GM12878 (cell line): ENCODE data around the gene NHSL1. TPM values are rescaled to one million over a fixed set of nuclear protein-coding genes. Genes with fewer than 3 reads are reported as not detected.

ENCODE experiments used
- ATAC-seq: fragments of 200-7000 bp; cut with Tn5 transposase; 3 replicates; pipeline ENCODE4 v1.9.1; 2020; ENCODE audit warnings: mild to moderate bottlenecking, moderate library complexity
- BruUV-seq: library from RNA; stranded (reverse); fragments of 400-500 nt; replicated peaks from 2 replicates; lab custom pipeline; 2021; lab: Mats Ljungman, UMichigan
- CTCF ChIA-PET: fragments of 300-600 bp; sonication (Branson Sonifier 250); formaldehyde crosslinking; extraction: SDS; loops from one replicate; lab custom pipeline; 2021; ENCODE audit warnings: inconsistent platforms; lab: Yijun Ruan, JAX
- POLR2A ChIA-PET: fragments of 350-600 bp; formaldehyde crosslinking; extraction: SDS; loops from one replicate; lab custom pipeline; 2021; ENCODE audit warnings: inconsistent platforms; lab: Charles Lee
- RAD21 ChIA-PET: fragments of 300-600 bp; sonication (Branson Sonifier 250); formaldehyde crosslinking; loops from one replicate; lab custom pipeline; 2023; ENCODE audit warnings: antibody characterized with exemption; ENCODE audit not compliant: unreplicated experiment; lab: Charles Lee
- SMC1A ChIA-PET: fragments of 300-600 bp; sonication (Branson Sonifier 250); formaldehyde crosslinking; loops from one replicate; lab custom pipeline; 2023; ENCODE audit not compliant: unreplicated experiment, uncharacterized antibody; lab: Charles Lee
- DNase-seq: peaks from one replicate; pipeline ENCODE4 v3.0.0-alpha.2; 2011; ENCODE audit warnings: low read depth, low spot score
- FAIRE-seq: peaks from 3 replicates; lab custom pipeline; 2011; peaks lifted over from hg19 to GRCh38; lab: Jason Lieb, UNC
- H2AFZ ChIP-seq: 2 replicates; pipeline ENCODE4 v1.6.0; 2011; ENCODE audit warnings: low read depth, low read length, control low read depth; ENCODE audit not compliant: control insufficient read depth
- H3K27ac ChIP-seq: 2 replicates; pipeline ENCODE4 v1.5.1; 2011; ENCODE audit warnings: control low read depth; ENCODE audit not compliant: control insufficient read depth, insufficient read depth
- H3K27me3 ChIP-seq, 2 experiments: replicated peaks in 1 of 2; 2 replicates each; pipeline versions ENCODE4 v1.6.0 to v1.6.1; 2011; ENCODE audit warnings: low read length in 1 of 2; ENCODE audit not compliant: control insufficient read depth in 2 of 2, insufficient read depth in 2 of 2
- H3K36me3 ChIP-seq, 2 experiments: 2 replicates each; pipeline ENCODE4 v1.5.1; 2011; ENCODE audit warnings: low read length in 1 of 2; ENCODE audit not compliant: control insufficient read depth in 2 of 2, insufficient read depth in 2 of 2
- H3K4me1 ChIP-seq: 2 replicates; pipeline ENCODE4 v1.6.1; 2011; ENCODE audit warnings: mild to moderate bottlenecking, low read length, moderate library complexity, mixed read lengths; ENCODE audit not compliant: control insufficient read depth, insufficient read depth
- H3K4me2 ChIP-seq: 2 replicates; pipeline ENCODE4 v1.6.0; 2011; ENCODE audit warnings: control low read depth; ENCODE audit not compliant: control insufficient read depth, insufficient read depth
- H3K4me3 ChIP-seq: fragments of 200-600 bp; sonication (generic); 2 replicates; pipeline ENCODE4 v1.5.1; 2016
- H3K79me2 ChIP-seq: 2 replicates; pipeline ENCODE4 v1.6.0; 2011; ENCODE audit warnings: low read length; ENCODE audit not compliant: control insufficient read depth, insufficient read depth
- H3K9ac ChIP-seq: 2 replicates; pipeline ENCODE4 v1.8.0; 2011; ENCODE audit warnings: low read length, control low read depth, mixed read lengths; ENCODE audit not compliant: control insufficient read depth, insufficient read depth
- H3K9me3 ChIP-seq: replicated peaks from 3 replicates; pipeline ENCODE4 v1.5.1; 2011; ENCODE audit warnings: mild to moderate bottlenecking, low read length; ENCODE audit not compliant: control insufficient read depth, insufficient read depth
- H4K20me1 ChIP-seq: 2 replicates; pipeline ENCODE4 v1.6.0; 2011; ENCODE audit not compliant: control insufficient read depth, insufficient read depth
- DPF2 ChIP-seq: fragments of 450-650 bp; IDR thresholded peaks from 2 replicates; pipeline ENCODE4 v1.6.1; 2017; ENCODE audit warnings: mild to moderate bottlenecking
- EZH2 ChIP-seq: IDR thresholded peaks from 2 replicates; pipeline ENCODE4 v1.6.1; 2012; ENCODE audit warnings: low read depth, mild to moderate bottlenecking, control low read depth, inconsistent platforms, low read length, borderline replicate concordance; ENCODE audit not compliant: control insufficient read depth
- FOS ChIP-seq: IDR thresholded peaks from 3 replicates; pipeline ENCODE4 v1.6.1; 2011; ENCODE audit warnings: borderline replicate concordance; ENCODE audit not compliant: insufficient read length; ENCODE audit errors: extremely low read depth
- FOXK2 ChIP-seq: fragments of 450-650 bp; IDR thresholded peaks from 2 replicates; pipeline ENCODE4 v1.6.1; 2017; ENCODE audit warnings: mild to moderate bottlenecking, moderate library complexity
- GATAD2B ChIP-seq: fragments of 450-650 bp; conservative IDR thresholded peaks from 2 replicates; pipeline ENCODE4 v1.6.1; 2017; ENCODE audit warnings: low read depth, mild to moderate bottlenecking, moderate library complexity
- HCFC1 ChIP-seq: fragments of 150-350 bp; IDR thresholded peaks from 2 replicates; pipeline ENCODE4 v1.6.1; 2014; ENCODE audit warnings: low read length
- KDM1A ChIP-seq: fragments of 200-600 bp; sonication (generic); IDR thresholded peaks from 2 replicates; pipeline ENCODE4 v1.6.1; 2016; ENCODE audit warnings: borderline replicate concordance
- PAX8 ChIP-seq: fragments of 450-650 bp; IDR thresholded peaks from 2 replicates; pipeline ENCODE4 v1.6.1; 2017; ENCODE audit warnings: mild to moderate bottlenecking, moderate library complexity
- POLR2A ChIP-seq: IDR thresholded peaks from 2 replicates; pipeline ENCODE4 v1.6.1; 2011; ENCODE audit warnings: low read depth, mild to moderate bottlenecking, low read length
- SPI1 ChIP-seq: IDR thresholded peaks from 2 replicates; pipeline ENCODE4 v1.6.1; 2011; ENCODE audit warnings: low read depth, mild to moderate bottlenecking, low read length, moderate library complexity, borderline replicate concordance; ENCODE audit not compliant: insufficient read depth
- SUPT20H ChIP-seq: IDR thresholded peaks from 2 replicates; pipeline ENCODE4 v1.6.1; 2011; ENCODE audit warnings: low read depth, mild to moderate bottlenecking, low read length, moderate library complexity, borderline replicate concordance; ENCODE audit not compliant: control insufficient read depth
- TARDBP ChIP-seq: IDR thresholded peaks from 2 replicates; pipeline ENCODE4 v1.6.1; 2016; ENCODE audit warnings: borderline replicate concordance
- ZNF384 ChIP-seq: IDR thresholded peaks from 2 replicates; pipeline ENCODE4 v1.6.1; 2012; ENCODE audit warnings: low read depth, mild to moderate bottlenecking, low read length, improper control_type of control experiment, borderline replicate concordance
- WGBS: methylation state at CpG from one replicate; pipeline ENCODE4 v1.1.6; 2016; ENCODE audit warnings: low lambda C conversion rate; ENCODE audit not compliant: insufficient replicate concordance, insufficient coverage; ENCODE audit errors: missing lambda C conversion rate; 5-methylcytosine and 5-hydroxymethylcytosine counted together
- in situ Hi-C: fragments of 300-500 bp; cut with MboI; formaldehyde crosslinking; loops from 9 replicates; pipeline ENCODE4 v1.14.3; 2018; ENCODE audit warnings: mixed read lengths
- intact Hi-C: fragments of 100-400 bp; cut with micrococcal nuclease; formaldehyde crosslinking; loops from one replicate; pipeline ENCODE4 v1.14.2; 2022; ENCODE audit not compliant: unreplicated experiment
- polyA plus RNA-seq, 11 experiments: library from polyadenylated mRNA; depleted of rRNA in 4 of 11; unstranded in 6 of 11; stranded (reverse) in 5 of 11; fragments of >200 nt; fragmentation: Nextera tagmentation in 4 of 11; fragmentation: Illumina TruSeq in 1 of 11; extraction: Ambion mirVana in 4 of 11; extraction: Trizol in 1 of 11; gene quantifications; 1 replicate in 1 of 11; 2 replicates in 10 of 11; pipeline versions ENCODE4 v1.2.1 to v1.2.3, GENCODE V29; 2011 to 2016; ENCODE audit warnings: inconsistent platforms in 2 of 11, missing spikeins in 2 of 11, low read depth in 1 of 11
- total RNA-seq, 4 experiments: library from RNA; depleted of rRNA in 3 of 4; stranded (reverse); fragments of >200 nt in 3 of 4; fragmentation: Illumina TruSeq in 1 of 4; extraction: Trizol in 1 of 4; gene quantifications; 2 replicates each; pipeline versions ENCODE4 v1.2.1 to v1.2.3, GENCODE V29; 2013 to 2021
- TF ChIP-seq, protein P1 (sequence below): fragments of 450-650 bp; formaldehyde crosslinking; IDR thresholded peaks from 2 replicates; pipeline ENCODE4 v1.4.0; 2022; ENCODE audit warnings: mild to moderate bottlenecking, moderate library complexity
- TF ChIP-seq, protein P2 (sequence below): fragments of 450-650 bp; IDR thresholded peaks from 2 replicates; pipeline ENCODE4 v1.6.1; 2016; ENCODE audit warnings: mild to moderate bottlenecking, moderate library complexity, borderline replicate concordance

NHSL1 gene
- total and polyA plus RNA-seq, 10 of the 15 experiments (the other 5 are each of a cell fraction or from before 2014, with no cell fraction given): 0.26 to 14.1 (median 0.90) TPM

DNA sequence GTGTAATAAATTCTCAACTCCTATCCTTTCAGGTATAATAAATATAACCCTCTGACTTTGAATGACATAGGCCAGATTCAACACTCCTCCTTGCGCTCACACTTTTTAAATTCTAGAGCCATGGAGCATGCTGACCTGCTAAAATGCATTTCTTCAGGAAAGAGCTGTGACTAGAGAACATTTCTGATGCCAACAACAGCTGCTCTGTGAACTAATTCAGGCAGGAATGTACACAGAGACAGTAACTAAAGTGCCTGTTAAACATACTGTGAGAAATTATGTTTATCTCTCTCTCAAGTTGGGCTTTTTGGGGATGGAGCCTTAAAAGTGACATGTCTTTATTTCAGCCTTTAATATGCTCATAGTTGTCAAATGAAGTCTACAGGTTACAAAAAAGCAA is 8.3 kb downstream of the NHSL1 start (continued):
- TF ChIP-seq, protein P1, sequence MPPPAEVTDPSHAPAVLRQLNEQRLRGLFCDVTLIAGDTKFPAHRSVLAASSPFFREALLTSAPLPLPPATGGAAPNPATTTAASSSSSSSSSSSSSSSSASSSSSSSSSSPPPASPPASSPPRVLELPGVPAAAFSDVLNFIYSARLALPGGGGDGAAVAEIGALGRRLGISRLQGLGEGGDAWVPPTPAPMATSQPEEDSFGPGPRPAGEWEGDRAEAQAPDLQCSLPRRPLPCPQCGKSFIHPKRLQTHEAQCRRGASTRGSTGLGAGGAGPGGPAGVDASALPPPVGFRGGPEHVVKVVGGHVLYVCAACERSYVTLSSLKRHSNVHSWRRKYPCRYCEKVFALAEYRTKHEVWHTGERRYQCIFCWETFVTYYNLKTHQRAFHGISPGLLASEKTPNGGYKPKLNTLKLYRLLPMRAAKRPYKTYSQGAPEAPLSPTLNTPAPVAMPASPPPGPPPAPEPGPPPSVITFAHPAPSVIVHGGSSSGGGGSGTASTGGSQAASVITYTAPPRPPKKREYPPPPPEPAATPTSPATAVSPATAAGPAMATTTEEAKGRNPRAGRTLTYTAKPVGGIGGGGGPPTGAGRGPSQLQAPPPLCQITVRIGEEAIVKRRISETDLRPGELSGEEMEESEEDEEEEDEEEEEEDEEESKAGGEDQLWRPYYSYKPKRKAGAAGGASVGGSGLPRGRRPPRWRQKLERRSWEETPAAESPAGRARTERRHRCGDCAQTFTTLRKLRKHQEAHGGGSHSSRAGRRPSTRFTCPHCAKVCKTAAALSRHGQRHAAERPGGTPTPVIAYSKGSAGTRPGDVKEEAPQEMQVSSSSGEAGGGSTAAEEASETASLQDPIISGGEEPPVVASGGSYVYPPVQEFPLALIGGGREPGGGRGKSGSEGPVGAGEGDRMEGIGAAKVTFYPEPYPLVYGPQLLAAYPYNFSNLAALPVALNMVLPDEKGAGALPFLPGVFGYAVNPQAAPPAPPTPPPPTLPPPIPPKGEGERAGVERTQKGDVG: no peak
- TF ChIP-seq KDM1A (no peak), HCFC1 (no peak), FOS (no peak)

DNA sequence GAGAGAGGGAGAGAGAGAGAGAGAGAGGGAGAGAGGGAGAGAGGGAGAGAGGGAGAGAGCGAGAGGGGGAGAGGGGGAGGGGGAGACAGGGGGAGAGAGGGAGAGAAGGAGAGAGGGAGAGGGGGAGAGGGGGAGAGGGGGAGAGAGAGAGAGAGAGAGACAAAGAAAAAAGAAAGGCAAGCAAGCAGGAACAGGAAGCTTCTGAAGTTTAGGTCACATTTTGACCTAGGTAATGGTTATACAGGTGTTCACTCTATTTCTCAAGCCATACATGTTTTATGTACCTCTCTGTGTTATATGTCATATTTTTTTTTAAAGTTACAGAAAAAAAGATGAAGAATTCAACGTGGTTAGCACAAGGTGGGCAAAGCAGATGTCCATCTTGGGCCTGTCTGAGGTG is 9.4 kb downstream of the NHSL1 start:
- no peak overlapping the region for H3K4me2 ChIP-seq
- H3K9ac ChIP-seq: no peak overlapping the region
- H4K20me1 ChIP-seq: no peaks in the 10 kb centered on the region
- DNase-seq (no peak), ATAC-seq (no peak), FAIRE-seq (no peak)
- no peak overlapping the region for H3K4me3 ChIP-seq
- intact Hi-C loops: no loop called here
- H3K27me3 ChIP-seq: peaks cover 0 to 2% of the 10 kb centered on the region in 2 experiments; a peak in 1 of 4 replicates
- H2AFZ ChIP-seq: no peak overlapping the region
- CTCF ChIA-PET: interaction anchor here (1.0 to 1.5 kb wide), 2 partner anchors 9 to 27 kb away, joined by 3 to 4 read pairs; no protein-coding TSS in a partner anchor
- H3K36me3 ChIP-seq: no peaks in the 10 kb centered on the region; a peak in 1 of 4 replicates
- no peak overlapping the region for H3K27ac ChIP-seq
- no peaks in the 10 kb centered on the region for H3K79me2 ChIP-seq
- no peaks in the 10 kb centered on the region for H3K4me1 ChIP-seq
- POLR2A ChIA-PET: interaction anchor here (1.0 kb wide), 1 partner anchor 11 kb away, joined by 4 read pairs; no protein-coding TSS in a partner anchor
- SMC1A ChIA-PET: interaction anchor here (1.0 to 11.5 kb wide), 6 partner anchors 8 to 40 kb away, joined by 3 to 139 read pairs (median 8); partner anchors contain the start of gene NHSL1
- H3K9me3 ChIP-seq: no peaks in the 10 kb centered on the region
- 0% methylated on average over 1 of the region's 2 CpGs for WGBS
- in situ Hi-C loops: no loop called here
- BruUV-seq: no TSS peak
- RAD21 ChIA-PET: interaction anchor here (2.4 kb wide), 1 partner anchor 19 kb away, joined by 9 read pairs; no protein-coding TSS in a partner anchor
- no peak for TF ChIP-seq SUPT20H
- TF ChIP-seq EZH2: no peak
- no peak for TF ChIP-seq ZNF384
- TF ChIP-seq DPF2: no peak
- no peak for TF ChIP-seq POLR2A
- TF ChIP-seq PAX8: no peak
- no peak for TF ChIP-seq TARDBP
- no peak for TF ChIP-seq GATAD2B
- TF ChIP-seq, protein P2, sequence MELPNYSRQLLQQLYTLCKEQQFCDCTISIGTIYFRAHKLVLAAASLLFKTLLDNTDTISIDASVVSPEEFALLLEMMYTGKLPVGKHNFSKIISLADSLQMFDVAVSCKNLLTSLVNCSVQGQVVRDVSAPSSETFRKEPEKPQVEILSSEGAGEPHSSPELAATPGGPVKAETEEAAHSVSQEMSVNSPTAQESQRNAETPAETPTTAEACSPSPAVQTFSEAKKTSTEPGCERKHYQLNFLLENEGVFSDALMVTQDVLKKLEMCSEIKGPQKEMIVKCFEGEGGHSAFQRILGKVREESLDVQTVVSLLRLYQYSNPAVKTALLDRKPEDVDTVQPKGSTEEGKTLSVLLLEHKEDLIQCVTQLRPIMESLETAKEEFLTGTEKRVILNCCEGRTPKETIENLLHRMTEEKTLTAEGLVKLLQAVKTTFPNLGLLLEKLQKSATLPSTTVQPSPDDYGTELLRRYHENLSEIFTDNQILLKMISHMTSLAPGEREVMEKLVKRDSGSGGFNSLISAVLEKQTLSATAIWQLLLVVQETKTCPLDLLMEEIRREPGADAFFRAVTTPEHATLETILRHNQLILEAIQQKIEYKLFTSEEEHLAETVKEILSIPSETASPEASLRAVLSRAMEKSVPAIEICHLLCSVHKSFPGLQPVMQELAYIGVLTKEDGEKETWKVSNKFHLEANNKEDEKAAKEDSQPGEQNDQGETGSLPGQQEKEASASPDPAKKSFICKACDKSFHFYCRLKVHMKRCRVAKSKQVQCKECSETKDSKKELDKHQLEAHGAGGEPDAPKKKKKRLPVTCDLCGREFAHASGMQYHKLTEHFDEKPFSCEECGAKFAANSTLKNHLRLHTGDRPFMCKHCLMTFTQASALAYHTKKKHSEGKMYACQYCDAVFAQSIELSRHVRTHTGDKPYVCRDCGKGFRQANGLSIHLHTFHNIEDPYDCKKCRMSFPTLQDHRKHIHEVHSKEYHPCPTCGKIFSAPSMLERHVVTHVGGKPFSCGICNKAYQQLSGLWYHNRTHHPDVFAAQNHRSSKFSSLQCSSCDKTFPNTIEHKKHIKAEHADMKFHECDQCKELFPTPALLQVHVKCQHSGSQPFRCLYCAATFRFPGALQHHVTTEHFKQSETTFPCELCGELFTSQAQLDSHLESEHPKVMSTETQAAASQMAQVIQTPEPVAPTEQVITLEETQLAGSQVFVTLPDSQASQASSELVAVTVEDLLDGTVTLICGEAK: no peak
- TF ChIP-seq FOXK2: no peak
- TF ChIP-seq SPI1: no peak
